HG03045 (cell line): Measurements from ENCODE around the gene TNRC6C.
"Not testable (repeated sequence)": the region's sequence is repeated elsewhere in the genome, so short reads cannot be mapped to it uniquely, and the experiment has no call there.

Experiments used
- ATAC-seq: cut with Tn5 transposase; IDR thresholded peaks from one replicate; pipeline ENCODE4 v1.9.1; 2021; ENCODE audit warnings: mild to moderate bottlenecking, moderate library complexity; ENCODE audit not compliant: unreplicated experiment

Gene TNRC6C

DNA sequence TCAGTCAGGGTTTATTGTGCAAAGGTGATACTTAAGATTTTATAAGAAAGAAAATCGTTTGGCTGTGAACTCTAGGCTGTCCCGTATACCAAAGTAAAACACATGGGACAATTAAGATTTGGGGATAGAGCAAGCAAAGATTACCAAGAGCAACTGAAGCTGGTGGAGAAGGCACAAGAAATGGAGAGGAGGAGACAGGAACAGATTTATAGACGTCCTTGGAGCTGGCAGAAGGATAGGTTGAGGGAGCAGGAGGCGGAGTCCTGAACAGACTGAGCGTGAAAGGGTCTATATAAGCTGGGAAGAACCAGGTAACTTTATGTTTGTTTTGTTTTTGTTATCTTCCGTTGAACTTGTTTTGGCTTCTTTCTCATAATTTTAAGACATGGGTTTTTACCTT is 3.8 kb downstream of the TNRC6C start:
- ATAC-seq, result no peak

DNA sequence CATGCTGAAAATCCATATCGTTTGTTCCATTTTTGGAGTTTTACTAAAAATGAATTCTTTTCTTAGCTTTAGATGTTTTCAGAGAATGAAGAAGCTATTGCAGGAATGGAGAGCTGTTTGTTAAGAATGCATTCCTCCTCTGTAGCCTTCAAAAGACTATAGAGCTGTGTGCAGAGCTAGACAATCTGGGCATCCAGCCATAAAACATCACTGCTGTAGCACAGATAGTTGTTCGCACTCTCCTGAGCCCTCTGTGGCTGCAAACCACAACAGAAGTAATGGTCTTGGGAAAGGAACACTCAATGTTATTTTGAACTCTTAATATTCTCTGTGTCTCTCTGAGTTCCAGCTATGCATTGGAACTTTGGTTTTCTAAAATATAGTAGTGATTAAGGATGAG is 4.9 kb downstream of the TNRC6C start:
- ATAC-seq, result no peak

DNA sequence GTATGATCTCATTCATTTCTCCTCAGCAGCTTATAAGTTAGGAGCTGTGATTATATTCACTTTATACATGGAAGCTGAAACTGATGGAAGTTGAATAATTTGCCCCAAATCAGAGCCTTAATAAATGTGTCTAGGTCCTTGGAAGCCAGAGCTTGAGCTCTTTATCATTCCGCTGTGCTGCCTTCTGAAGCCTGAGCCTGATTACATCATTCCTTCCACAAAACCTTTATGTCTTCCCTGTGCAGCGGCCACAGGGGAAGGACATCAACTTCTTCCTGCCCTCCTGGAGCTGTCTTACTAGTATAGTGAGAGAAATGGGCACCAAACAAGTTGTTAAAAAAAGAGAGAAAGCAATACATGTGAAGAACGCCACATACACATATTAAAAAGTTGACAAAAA is 6.8 kb downstream of the TNRC6C start:
- ATAC-seq, result no peak

DNA sequence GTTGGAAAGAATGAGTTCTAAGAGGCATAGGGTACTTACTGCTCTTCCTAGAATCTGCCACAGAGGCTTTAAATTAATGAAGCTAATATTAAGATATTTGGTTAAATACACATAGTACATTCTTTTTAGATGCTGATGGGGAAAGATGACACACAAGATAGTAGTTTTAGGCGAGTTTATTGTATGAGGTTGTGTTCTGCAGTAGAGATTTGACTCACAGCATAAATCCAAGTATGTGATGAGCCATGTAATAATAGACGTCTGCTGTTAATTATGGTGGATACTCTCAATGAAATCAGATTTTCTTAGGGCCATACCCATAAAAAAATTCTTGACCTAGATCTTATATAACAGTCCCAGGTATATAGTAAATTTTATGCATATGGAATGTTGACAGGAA is 8.0 kb downstream of the TNRC6C start:
- no peak for ATAC-seq

DNA sequence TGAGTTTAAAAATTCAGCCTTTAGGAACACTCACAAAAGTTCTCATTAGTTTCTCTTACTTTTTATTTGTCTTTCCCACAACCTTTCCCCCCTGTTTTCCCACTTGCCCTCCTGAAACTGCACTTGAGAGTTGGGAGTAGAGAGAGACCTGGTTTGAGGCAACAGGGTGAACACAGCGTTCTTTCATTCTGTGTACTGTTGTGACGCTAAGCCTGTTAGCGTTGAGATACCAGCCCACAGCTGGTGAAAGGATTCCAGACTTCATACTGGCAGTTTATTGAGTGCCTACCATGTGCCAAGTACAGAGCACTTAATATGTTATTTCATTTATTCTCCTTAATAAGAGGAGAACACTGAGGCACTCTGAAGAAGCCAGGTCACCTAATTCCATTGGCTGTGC is 10.3 kb downstream of the TNRC6C start:
- ATAC-seq, result no peak

DNA sequence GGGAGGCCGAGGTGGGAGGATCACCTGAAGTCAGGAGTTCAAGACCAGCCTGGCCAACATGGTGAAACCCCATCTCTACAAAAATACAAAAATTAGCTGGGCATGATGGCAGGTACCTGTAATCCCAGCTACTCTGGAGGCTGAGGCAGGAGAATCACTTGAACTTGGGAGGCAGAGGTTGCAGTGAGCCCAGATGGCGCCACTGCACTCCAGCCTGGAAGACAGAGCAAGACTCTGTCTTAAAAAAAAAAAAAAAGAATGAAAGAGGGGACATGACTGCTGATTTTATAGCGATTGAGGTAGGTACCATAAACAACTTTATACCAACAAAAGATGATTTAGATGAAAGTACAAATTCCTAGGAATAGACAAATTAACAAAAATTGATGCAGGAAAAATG is 13.8 kb downstream of the TNRC6C start:
- not testable (repeated sequence) for ATAC-seq

DNA sequence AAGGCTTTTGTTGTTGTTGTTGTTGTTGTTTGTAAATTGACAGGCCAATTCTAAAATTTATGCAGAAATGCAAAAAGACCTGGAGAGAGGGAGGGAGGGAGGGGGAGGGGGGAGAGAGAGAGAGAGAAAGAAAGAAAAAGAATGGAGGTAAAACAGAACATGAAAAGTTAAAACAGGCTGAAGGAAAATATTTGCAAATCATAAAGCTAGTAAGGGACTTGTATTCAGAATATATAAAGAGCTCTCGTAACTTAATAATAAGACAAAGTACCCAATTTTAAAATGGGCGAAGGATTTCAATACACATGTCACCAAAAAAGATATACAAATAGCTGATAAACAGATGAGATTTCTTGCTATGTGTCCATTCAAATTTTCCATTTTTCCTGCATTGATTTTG is 15.4 kb downstream of the TNRC6C start:
- ATAC-seq, result no peak

DNA sequence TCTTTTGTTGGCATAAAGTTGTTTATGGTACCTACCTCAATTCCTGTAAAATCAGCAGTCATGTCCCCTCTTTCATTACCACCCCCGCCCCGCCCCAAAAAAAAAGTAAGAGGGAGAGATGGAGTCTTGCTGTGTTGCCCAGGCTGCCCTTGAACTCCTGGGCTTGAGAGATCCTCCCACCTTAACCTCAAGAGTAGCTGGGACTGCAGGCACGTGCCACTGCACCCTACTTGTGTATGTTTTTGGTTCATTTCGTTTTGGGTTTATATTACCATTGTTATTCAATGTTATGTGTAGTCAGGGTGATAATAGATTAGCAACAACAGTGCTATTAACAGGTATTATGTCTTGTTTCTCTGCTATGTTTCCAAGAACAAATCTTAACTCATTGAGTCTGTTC is 15.9 kb downstream of the TNRC6C start:
- no peak for ATAC-seq

DNA sequence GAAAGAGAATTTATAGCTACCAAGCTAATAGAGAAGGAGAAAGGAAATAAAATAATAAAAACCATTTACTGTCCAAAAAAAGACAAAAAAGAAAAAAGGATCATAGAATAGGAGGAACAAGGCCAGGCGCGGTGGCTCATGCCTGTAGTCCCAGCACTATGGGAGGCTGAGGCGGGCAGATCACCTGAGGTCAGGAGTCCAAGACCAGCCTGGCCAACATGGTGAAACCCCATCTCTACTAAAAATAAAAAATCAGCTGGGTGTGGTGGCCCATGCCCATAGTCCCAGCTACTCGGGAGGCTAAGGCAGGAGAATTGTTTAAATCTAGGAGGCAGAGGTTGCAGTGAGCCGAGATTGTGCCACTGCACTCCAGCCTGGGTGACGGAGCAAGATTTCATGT is 23.9 kb downstream of the TNRC6C start:
- ATAC-seq, result not testable (repeated sequence)

DNA sequence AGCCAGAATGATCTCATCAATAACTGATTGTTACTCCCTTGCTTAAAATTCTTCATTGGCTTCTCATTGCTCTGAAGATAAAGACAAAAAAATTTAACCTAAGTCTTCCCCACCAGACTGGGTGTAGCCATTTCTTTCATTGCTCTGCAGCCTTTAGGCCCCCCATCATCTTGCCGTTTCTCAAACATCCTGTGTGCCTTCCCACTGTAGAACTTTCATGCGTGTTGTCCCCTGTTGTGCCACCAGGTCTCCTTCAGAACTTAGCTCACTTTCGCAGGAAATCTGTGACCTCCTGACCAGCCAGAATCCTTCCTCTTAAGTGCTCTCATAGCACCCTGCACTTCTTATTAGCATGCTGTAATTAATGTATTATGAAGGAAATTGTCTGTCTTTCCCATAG is 31.8 kb downstream of the TNRC6C start:
- no peak for ATAC-seq

DNA sequence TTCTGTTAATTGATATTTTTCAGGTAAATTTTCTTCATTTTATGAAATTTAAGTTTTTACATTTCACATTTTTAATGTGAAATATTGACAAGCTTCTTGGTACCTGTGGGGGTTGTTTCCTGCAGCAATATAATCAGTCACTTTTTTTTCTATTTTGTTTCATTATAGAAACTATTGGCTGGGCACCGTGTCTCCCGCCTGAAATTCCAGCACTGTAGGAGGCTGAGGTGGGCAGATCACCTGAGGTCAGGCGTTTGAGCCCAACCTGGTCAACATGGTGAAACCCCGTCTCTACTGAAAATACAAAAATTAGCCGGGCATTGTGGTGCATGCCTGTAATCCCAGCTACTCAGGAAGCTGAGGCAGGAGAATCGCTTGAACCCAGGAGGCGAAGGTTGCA is 35.2 kb downstream of the TNRC6C start:
- not testable (repeated sequence) for ATAC-seq

DNA sequence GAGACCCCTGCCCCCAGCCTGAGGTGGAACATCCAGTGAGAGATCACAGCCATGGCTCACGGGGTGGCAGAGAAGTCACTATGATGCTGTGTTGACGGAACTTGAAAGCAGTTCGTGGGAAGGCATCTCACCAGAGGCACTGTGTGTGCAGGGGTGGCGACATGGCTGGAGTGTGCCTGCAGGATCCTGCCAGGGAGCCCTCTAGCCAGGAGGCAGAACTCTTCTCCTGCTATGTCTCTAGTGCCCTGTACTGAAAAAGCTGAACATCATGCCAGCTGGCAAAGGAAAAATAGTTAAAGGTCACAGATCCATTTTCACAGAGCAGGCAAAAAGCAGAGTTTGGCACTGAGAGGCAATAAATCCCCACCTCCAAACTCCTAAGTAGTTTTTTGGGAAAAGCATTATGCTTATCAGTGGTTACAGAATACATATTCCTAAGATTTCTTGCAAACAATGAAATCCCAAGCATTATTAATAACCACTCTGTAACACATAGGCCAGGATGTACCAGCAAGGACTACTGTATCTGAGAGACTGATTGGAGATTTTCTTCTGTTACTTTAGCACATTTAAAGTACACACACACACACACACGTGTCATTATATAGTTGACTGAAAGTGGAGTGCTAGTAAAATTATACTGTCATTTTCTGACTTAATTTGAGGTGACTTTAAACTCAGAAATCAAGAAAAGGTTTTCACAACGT is 36.8 kb downstream of the TNRC6C start:
- ATAC-seq, result no peak

DNA sequence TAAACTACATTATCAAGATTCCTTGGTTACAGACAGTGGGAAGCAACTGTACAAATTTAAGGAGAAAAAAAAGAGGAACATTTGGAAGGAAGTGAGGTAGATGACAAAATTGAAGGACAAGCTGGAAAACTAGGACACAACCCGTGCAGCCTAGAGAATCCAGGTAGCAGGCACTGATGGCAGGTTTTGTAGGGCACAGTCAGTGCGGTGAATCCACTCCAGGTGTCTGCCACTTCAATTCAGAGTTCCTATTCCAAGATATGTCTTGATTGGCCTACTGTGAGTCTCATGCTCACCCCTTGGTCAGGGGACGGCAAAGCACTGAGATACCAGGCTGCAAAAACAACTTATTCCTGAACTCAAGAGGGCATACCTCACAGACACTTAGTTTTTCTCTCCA is 37.8 kb downstream of the TNRC6C start:
- no peak for ATAC-seq

DNA sequence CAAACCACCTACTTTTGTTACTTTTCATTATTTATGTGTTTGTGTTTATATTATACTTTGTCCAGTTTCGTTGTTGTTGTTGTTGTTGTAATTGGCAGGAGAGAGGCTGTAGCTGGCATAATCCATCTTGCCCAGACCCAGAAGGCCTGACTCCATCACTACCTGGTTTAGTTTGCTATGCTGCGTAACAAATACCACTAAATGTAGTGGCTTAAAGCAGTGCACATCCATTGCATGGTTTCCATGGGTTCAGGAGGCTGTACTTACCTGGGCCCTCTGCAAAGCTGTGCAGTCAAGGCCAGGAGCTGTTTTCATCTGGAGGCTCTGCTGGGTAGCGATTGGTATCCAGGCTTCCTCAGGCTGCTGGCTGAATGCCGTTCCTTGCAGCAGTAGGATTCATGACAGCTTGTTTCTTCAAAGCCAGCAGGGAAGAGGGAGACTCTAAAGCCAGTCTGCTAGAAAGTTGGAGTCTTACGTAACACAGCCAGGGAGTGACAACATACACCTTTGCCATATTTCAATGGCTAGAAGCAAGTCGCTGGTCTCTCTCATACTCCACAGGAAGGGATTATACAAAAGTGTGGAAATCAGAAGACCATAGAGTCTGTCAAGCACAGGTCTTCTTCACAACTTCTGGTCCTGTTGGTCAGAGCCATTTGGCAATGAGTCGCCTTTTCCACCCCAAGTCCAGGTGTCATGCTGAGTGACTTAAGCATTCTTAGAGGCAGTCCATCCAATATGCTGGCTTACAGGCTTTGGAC is 41.1 kb downstream of the TNRC6C start:
- ATAC-seq, result no peak

DNA sequence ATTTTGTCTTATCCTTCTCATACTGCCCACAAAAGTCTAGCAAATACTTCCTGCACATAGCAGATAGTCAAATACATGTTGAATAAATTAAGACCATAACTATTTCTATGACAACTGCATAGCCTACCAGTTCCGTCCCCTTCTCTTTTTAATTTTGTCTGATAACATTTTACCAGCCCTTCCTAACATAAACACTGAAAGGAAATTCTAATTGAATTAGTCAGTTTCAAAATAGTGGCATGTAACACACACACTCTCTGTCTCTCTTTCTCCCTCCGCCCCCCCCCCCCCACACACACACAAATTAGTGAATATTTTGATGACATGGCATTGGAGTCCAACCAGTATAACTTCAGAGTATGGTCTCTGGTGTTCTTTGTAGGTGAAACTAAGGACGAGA is 41.8 kb downstream of the TNRC6C start:
- ATAC-seq, result no peak

DNA sequence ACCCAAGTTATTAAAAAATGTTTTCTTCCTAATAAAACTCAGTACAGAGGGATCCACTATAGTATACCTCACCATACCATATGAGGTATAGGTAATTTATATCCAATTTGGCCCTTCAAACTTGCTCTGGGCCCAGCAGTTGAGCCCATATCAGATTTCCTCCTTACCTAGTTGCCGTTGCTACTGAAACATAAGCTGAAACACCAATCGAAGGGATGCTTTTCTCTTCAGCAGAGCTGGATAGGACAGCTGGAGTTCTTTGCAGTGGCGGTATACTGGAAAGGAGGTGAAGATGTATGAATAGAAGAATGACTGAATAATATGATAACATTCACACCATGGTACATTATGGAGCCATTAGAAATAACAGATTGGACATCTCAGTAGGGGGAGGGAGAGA is 42.7 kb downstream of the TNRC6C start:
- no peak for ATAC-seq

DNA sequence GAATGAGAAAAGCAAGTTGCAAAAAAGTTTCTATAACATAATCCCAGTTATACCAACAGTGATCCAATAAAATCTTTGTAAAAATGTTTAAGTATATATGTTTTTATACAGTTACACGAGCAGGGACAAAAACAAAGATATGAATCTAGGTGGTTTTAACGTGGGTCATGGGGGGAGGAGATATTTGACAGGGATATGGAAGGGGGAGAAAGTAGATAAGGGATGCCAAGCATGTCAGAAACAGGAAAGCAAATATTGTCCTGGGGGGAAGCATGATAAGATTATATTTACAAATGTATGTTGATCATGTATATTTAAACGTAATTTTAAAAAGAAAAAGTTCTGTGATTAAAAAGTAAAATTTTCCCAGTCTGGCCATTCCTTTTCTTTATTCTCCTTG is 43.1 kb downstream of the TNRC6C start:
- ATAC-seq, result no peak

DNA sequence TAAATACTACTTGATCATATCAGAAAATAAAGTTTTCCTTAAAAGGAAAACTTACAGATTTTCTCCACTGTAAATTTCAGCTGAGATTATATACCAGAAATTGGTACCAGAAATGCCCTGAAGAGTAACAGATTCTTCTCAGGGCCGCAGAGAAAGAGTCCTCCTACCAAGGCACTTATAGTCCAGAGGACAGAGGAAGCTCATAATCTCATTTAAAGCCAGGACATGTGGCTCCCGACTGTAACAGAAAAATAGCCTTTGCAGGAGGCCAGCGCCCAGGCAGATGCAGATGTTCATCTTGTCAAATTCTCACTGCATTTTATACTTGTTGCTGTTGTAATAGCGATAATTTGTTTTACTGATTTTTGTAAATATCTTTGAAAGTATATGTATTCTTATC is 43.7 kb downstream of the TNRC6C start:
- no peak for ATAC-seq

DNA sequence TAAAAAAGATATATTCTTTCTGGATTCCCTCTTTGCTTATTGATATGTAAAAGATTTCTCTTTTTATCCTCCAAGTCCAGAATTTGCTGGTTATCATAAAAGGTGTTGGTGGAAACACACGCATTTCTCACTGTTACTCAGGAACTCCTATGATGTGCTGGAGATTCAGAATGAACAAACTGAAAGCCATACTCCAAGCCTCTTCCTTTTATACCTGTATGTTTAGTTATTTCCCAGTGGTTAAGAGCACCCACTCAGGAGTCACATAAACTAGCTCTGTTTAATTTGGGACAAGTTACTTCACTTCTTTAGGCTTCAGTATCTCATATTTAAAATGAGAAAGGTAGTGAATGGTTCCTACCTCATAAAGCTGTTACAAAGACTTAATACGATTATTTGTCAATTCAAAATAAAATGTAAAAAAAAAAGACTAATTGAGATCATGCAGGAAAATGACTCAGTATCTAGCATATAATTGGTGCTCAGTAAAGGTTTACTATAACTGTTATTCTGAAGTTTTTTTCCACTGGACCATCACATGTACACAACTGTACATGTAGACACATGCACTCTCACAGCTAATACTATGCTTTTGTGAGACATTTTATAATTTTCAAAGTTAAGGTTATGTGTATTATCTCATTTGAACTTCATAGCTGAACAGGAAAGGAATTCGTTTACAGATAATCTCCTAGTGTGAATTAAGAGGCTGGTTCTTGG is 47.1 kb downstream of the TNRC6C start:
- no peak for ATAC-seq

DNA sequence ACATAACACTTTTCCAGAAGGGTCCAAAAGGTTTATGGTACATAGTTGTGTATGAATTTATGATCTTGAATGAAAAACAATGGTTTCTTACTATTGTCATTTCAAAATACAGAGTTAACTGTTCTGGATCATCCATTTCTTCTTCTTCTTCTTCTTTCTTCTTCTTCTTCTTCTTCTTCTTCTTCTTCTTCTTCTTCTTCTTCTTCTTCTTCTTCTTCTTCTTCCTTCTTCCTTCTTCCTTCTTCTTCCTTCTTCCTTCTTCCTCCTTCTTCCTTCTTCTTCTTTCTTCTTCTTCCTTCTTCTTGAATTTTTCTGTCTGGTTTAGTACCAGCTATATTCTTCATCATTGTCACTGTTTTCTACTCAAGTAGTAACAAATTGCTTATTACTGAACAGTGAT is 47.8 kb downstream of the TNRC6C start:
- ATAC-seq, result no peak

DNA sequence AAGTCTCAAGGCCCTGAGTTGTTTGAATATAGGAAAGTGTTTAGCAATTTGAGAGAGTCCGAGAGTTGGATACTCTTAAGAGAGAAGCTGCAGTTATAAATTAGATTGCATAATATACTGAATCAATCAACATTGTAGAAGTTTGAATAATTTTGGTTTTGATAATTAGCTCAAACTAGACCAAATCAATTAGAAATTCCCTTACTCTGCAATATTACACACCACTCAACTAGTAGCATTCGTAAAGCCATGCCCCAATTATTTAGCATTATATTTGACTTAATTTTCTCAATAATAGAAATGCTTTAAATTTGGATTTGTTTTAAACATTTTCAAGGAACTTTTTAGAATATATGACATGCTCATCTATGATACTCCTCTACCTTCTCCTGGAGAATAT is 49.1 kb downstream of the TNRC6C start:
- no peak for ATAC-seq

DNA sequence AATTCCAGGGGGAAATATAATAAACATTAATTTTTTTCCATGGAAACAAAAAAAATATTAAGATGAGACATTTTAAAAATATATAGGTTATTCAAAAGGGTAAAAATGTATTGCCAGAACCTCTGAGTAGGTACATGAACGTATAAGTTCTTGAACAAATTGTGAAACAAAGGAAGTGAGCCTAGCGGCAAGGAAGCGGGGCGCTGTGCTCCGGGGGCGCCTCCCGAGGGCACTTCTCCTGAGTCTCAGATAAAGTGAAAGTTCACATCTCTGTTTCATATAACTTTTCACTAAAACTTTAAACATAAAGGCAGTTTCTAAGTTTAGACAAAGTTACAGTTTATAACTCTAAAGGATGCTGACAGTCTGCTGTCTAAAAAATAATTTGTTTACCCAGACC is 52.3 kb downstream of the TNRC6C start:
- ATAC-seq, result no peak
